ENCODE measurements around the gene NME7.

NME7 gene

DNA sequence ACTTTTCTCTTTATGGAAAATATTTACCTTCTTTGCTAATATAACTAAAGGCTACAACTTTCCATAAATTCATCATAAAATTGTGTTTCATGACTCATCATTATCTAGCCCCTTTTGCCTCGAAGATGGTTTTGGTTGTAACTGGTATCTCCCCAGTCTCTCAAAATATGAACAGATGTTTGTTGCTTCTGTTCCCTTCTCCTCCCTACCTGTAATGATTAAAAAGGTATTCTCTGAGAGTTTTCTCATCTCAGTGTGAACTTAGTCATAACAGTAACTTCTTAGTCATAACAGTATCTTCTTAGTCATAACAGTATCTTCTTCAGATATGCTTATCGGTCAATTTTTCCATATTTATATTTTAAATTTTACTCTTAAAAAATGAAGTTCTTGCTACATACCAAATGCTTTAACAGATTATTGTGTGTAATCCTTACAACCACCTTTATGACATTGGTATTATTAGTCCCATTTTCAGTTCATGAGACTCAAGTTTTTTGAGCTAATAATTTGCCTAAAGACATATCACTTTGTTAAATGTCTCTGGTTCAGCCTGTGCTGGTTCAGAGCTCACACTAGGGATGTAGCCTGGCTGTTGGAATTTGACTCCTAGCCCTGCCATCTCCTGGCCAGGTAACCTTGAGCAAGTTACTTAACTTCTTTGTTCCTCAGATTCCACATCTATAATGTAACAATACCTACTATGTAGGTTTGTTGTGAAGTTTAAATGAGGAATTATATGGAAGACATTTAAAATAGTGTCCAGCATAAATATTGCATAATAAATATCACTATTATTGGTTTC lies 228.5 kb downstream of the NME7 start:
- no peak for DNase-seq (ENCODE audit: low read depth)
- TF ChIP-seq, protein P1, sequence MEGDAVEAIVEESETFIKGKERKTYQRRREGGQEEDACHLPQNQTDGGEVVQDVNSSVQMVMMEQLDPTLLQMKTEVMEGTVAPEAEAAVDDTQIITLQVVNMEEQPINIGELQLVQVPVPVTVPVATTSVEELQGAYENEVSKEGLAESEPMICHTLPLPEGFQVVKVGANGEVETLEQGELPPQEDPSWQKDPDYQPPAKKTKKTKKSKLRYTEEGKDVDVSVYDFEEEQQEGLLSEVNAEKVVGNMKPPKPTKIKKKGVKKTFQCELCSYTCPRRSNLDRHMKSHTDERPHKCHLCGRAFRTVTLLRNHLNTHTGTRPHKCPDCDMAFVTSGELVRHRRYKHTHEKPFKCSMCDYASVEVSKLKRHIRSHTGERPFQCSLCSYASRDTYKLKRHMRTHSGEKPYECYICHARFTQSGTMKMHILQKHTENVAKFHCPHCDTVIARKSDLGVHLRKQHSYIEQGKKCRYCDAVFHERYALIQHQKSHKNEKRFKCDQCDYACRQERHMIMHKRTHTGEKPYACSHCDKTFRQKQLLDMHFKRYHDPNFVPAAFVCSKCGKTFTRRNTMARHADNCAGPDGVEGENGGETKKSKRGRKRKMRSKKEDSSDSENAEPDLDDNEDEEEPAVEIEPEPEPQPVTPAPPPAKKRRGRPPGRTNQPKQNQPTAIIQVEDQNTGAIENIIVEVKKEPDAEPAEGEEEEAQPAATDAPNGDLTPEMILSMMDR (IDR thresholded peaks at IDR 0.05; ENCODE audit: control insufficient read depth, insufficient read depth, low read depth, low read length, missing control alignments): no peak
- H3K4me3 ChIP-seq (ENCODE audit: control insufficient read depth, low read depth, low read length): no peak overlapping the region

DNA sequence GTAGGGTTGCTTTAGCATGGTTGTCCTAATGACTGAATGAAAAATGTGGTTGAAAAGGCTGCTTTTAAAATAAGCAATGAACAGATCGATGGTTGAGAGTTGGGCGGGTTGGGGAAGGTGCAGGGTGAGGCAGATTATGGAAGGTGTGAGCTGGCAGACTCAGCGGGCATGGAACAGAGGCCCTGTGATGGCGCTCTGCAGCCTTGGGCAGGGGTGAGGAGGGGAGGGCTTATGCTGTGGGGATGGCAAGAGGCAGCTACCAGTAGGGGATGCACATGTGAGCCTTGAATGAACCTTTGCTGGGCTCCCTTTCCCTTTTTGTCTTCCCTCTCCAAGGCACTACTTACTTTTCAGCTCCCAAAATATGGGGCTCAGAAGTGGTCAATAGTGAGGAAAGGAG lies 230.2 kb downstream of the NME7 start:
- H3K4me3 ChIP-seq (ENCODE audit: control insufficient read depth, low read depth, low read length): no peak overlapping the region
- no peak for DNase-seq (ENCODE audit: low read depth)
- TF ChIP-seq, protein P1 (IDR thresholded peaks at IDR 0.05; ENCODE audit: control insufficient read depth, insufficient read depth, low read depth, low read length, missing control alignments): no peak

DNA sequence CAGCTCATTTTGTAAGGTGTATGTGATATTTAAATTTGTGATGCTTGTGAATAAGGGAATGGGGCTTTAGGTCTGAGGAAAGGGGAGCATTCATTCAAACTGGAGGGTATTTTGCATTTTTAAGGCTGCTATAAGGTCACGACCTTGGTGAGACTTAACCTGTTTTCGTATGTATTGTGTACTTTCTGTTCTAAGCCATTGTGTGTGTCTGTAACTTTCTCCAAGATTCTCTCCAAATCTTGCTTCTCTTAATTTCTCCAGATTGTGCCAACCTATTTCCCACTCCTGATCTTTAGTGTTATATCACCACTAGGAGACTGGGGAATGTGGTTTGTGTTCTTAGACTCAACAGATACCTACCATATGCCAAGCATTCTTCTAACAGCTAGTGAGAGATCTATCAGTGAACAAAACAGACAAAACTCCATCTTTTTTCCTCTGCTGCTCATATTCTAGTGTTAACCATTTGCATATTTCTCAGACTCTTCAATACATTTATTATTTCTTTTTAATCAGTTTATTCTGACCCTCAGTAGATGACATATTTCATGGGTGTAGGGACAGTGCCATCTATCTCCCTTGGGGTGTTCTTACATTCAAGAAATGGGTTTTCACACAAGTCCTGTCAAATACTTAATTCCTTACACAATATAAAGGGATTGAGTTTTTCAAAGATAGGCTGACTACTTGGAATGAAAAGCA lies 233.6 kb downstream of the NME7 start:
- DNase-seq (ENCODE audit: low read depth): no peak
- no peak overlapping the region for H3K4me3 ChIP-seq (ENCODE audit: control insufficient read depth, low read depth, low read length)
- TF ChIP-seq, protein P1 (IDR thresholded peaks at IDR 0.05; ENCODE audit: control insufficient read depth, insufficient read depth, low read depth, low read length, missing control alignments): peak; percentile 30

DNA sequence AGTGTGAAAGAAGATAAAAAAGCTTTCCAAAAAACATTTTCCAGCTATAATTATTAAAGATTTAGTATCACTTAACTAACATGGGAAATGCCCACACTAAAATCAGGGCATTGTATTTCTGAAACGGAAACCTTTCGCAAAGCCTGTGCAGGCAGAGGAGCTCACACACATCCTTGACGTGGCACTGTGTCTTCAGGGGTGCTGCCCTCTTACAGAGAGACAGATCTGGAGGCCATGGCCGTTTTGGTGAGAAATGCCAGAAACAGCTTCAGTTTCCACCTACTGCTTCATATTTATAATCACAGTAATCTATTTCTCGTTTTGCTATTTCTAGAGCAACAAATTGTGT lies 234.4 kb downstream of the NME7 start:
- TF ChIP-seq, protein P1 (IDR thresholded peaks at IDR 0.05; ENCODE audit: control insufficient read depth, insufficient read depth, low read depth, low read length, missing control alignments): no peak
- no peak for DNase-seq (ENCODE audit: low read depth)
- no peak overlapping the region for H3K4me3 ChIP-seq (ENCODE audit: control insufficient read depth, low read depth, low read length)

DNA sequence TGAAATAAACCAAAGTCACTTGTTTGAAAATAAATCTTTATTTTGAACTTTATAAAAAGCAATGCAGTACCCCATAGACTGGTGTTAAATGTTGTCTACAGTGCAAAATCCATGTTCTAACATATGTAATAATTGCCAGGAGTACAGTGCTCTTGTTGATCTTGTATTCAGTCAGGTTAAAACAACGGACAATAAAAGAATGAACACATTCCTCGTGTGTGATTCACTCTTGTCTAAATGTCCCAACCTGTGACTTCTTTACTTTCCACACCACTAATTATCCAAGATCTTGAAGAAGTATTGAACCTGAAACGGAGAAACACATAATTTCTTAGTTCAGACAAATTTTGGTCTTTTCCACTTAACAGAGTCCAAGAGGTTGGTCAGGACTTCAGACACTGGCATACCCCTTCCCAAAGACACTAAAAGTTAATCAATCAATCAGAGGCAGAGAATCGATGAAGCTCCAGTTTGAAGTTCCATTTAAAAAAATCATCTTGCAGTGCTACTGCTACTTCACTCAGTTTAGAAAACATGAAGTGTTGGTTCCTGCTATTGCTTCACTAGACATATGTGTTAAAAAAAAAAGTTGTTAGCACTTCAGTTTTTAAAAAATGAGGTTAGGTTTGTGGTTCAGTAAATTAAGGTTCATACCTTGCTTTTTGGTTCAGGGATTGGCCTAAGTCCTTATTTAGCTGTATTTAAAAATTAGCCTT lies 234.9 kb downstream of the NME7 start:
- no peak overlapping the region for H3K4me3 ChIP-seq (ENCODE audit: control insufficient read depth, low read depth, low read length)
- TF ChIP-seq, protein P1 (IDR thresholded peaks at IDR 0.05; ENCODE audit: control insufficient read depth, insufficient read depth, low read depth, low read length, missing control alignments): no peak
- DNase-seq (ENCODE audit: low read depth): no peak

DNA sequence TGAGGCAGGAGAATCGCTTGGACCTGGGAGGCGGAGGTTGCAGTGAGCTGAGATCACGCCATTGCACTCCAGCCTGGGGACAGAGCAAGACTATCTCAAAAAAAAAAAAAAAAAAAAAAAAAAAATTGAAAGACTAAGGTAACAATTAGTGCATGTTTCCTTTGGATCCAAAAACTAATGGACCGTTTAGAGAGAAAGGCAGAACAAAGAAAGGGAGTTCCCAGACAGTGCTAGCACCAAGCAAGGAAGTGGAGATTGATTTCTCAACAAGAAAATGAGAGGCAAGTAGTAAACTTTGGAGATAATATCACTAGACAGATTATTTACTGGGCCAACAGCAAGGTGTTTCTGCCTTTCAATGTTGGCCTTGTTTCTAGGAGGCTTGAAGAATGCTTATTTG lies 236.9 kb downstream of the NME7 start:
- no peak overlapping the region for H3K4me3 ChIP-seq (ENCODE audit: control insufficient read depth, low read depth, low read length)
- DNase-seq (ENCODE audit: low read depth): no peak
- TF ChIP-seq, protein P1 (IDR thresholded peaks at IDR 0.05; ENCODE audit: control insufficient read depth, insufficient read depth, low read depth, low read length, missing control alignments): no peak

All from AG09309 (cell line).